Upper lobe of right lung (tissue), 1 donor: ENCODE measurements around the gene PRKCE. TPM values are rescaled to one million over a fixed set of nuclear protein-coding genes. Genes with fewer than 3 reads are reported as not detected.

Experiments
- ATAC-seq: fragments of 200-7000 bp; cut with Tn5 transposase; one replicate; pipeline ENCODE4 v1.9.1; 2020; ENCODE audit warnings: mild to moderate bottlenecking, moderate library complexity
- DNase-seq: peaks from one replicate; pipeline ENCODE4 v3.0.0-alpha.2; 2020
- H3K27ac ChIP-seq: fragments of 200-600 bp; one replicate; pipeline ENCODE4 v1.8.0; 2022
- H3K27me3 ChIP-seq: fragments of 200-600 bp; one replicate; pipeline ENCODE4 v1.8.0; 2022; ENCODE audit warnings: mild to moderate bottlenecking
- H3K36me3 ChIP-seq: fragments of 200-600 bp; one replicate; pipeline ENCODE4 v1.8.0; 2022
- H3K4me1 ChIP-seq: fragments of 200-600 bp; one replicate; pipeline ENCODE4 v1.8.0; 2022
- H3K4me3 ChIP-seq: fragments of 200-600 bp; one replicate; pipeline ENCODE4 v1.8.0; 2022; ENCODE audit warnings: mild to moderate bottlenecking
- H3K9me3 ChIP-seq: fragments of 200-600 bp; one replicate; pipeline ENCODE4 v1.8.0; 2022
- intact Hi-C: fragments of 100-400 bp; cut with DNase I; formaldehyde crosslinking; loops from one replicate; pipeline ENCODE4 v1.11.0; 2022
- total RNA-seq: library from RNA; stranded (reverse); fragmentation: NEBNext Ultra II Directional; extraction: Animal tissue kit (Norgen Biotek cat#: 25700); gene quantifications from one replicate; pipeline ENCODE4 v1.2.1, GENCODE V29; 2021
- TF ChIP-seq, protein P1 (sequence below): fragments of 200-600 bp; IDR thresholded peaks from one replicate; pipeline ENCODE4 v1.8.0; 2022; ENCODE audit warnings: antibody characterized with exemption
- donor health status: DM: no; HTN: yes; CAD: no; lungs with severe emphysema.

PRKCE gene
- total RNA-seq, 1 donor from 2014 or later, result 65.6 TPM

DNA sequence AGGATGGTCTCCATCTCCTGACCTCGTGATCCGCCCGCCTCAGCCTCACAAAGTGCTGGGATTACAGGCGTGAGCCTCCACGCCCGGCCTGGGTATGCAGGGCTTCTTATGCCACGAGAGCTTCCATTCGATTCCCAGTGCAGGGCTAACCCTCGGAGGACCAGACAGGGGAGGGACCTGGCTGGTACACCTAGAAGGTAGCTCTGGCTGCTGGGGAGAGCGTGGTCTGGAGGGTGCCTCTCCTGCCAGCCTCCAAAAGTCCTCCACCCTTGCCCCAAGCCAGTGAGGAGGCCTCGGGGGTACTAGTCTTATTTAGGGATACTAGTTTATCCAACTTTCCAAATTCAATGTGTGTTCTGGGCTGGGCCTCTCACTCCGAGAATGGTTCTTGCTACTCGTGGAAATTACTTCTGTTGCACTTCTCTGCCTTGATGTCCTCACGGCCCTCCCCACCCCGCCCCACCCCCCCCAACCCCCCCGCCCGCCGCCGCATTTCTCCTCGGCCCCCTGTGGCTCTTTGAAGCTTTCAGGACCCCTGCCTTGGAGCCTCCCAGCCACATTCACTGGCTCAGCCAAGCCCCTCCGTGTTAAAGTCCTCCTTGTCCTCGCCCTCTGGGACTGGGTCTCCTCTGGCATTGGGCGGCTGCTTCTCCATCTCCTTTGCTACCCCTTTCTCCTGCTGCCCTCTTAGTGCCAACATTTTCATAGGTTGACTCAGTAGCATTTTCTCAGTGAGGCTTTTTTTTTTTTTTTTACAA, 502.7 kb downstream of the PRKCE start:
- H3K36me3 ChIP-seq, result peaks cover 20% of the 10 kb centered on the region
- ATAC-seq, result no peak
- no peaks in the 10 kb centered on the region for H3K9me3 ChIP-seq
- no peak overlapping the region for H3K27ac ChIP-seq
- H3K4me1 ChIP-seq, result peaks cover 11% of the 10 kb centered on the region
- TF ChIP-seq, protein P1, sequence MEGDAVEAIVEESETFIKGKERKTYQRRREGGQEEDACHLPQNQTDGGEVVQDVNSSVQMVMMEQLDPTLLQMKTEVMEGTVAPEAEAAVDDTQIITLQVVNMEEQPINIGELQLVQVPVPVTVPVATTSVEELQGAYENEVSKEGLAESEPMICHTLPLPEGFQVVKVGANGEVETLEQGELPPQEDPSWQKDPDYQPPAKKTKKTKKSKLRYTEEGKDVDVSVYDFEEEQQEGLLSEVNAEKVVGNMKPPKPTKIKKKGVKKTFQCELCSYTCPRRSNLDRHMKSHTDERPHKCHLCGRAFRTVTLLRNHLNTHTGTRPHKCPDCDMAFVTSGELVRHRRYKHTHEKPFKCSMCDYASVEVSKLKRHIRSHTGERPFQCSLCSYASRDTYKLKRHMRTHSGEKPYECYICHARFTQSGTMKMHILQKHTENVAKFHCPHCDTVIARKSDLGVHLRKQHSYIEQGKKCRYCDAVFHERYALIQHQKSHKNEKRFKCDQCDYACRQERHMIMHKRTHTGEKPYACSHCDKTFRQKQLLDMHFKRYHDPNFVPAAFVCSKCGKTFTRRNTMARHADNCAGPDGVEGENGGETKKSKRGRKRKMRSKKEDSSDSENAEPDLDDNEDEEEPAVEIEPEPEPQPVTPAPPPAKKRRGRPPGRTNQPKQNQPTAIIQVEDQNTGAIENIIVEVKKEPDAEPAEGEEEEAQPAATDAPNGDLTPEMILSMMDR, result no peak
- no peak overlapping the region for H3K4me3 ChIP-seq
- intact Hi-C loops, result no loop called here
- H3K27me3 ChIP-seq, result no peaks in the 10 kb centered on the region
- no peak for DNase-seq

DNA sequence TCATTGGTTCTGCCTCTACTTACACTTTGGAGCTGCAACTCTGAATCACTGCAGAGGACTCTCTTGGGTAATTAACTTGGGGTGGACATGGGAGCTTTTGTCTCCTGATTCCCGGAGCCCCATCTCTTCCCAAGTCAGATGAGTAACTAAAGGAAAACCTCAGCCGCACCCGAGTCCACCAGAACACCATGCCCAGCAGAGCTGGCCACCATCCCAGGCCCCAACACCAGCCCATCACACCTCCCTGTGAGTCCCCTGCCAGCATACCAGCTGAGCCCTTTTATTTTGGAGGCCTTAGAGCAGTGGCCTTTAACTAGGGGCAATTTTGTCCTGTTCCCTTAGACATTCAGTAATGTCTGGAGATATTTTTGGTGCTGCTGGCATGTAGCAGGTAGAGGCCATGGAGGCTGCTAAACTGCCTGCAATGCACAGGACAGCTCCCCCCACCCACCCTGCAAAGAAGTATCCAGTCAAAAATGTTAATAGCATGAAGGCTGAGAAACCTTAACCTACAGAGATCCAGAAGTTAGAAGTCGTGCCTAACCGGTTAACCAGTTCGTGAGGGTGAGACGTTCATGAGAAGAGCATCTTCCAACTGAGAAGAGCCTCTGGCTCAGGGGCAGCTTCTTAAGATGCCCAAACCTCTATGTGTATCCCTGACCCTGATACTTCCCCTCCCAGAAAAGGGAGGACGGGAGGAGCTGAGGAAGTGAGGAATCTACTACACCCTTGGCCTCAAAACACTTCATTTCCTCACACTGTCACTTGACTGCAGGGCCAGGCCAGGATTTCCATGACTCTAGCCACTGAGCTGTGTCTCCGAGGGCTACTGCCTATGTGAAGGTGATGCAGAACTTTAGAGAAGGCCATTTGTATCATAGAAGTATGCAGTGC, 505.8 kb downstream of the PRKCE start:
- H3K36me3 ChIP-seq, result peaks cover 21% of the 10 kb centered on the region
- intact Hi-C loops, result no loop called here
- no peak overlapping the region for H3K4me3 ChIP-seq
- no peak for DNase-seq
- H3K9me3 ChIP-seq, result no peaks in the 10 kb centered on the region
- TF ChIP-seq, protein P1, result no peak
- no peak overlapping the region for H3K27ac ChIP-seq
- ATAC-seq, result peak; percentile 50
- no peaks in the 10 kb centered on the region for H3K27me3 ChIP-seq
- peaks cover 11% of the 10 kb centered on the region for H3K4me1 ChIP-seq

DNA sequence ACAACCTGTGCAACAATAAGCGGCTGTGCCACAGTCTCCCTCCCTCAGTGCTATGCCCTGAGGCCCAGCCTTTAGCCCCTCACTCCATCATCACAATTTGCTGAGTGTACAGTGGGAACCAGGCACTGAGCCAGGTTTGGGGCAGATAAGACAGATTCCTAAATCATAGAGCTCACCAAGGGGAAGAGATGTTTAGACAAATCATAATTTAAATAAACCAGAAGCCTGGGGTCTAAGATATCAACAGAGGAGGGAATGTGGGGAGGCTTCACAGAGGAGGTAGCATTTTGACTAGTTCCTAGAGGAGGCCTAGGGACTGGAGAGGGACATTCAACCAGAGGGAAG, 506.5 kb downstream of the PRKCE start:
- peaks cover 11% of the 10 kb centered on the region for H3K4me1 ChIP-seq
- no peak overlapping the region for H3K27ac ChIP-seq
- no peaks in the 10 kb centered on the region for H3K27me3 ChIP-seq
- TF ChIP-seq, protein P1, result no peak
- ATAC-seq, result no peak
- no peaks in the 10 kb centered on the region for H3K9me3 ChIP-seq
- intact Hi-C loops, result no loop called here
- no peak overlapping the region for H3K4me3 ChIP-seq
- DNase-seq, result no peak
- peaks cover 16% of the 10 kb centered on the region for H3K36me3 ChIP-seq

DNA sequence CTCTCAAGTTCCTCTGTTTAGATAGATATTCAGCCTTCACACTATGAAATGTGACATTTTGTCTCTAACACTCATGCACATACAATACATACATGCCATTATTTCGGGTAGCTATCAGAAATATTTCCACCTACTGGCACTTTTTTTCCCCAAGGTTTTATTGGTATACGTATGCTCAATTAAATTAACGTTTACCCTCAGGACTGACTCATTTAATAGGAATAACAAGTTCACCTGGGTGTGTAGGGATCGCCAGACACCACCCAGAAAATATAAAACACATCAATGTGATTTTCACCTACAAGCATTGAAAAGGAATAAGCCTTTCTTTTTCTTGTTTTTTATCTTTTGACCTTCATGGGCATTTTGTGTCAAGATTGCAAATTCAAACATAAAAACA, 507.2 kb downstream of the PRKCE start:
- DNase-seq (no peak), ATAC-seq (no peak)
- Histone ChIP-seq H3K36me3 (peaks cover 11% of the 10 kb centered on the region), H3K27ac (no peak overlapping the region), H3K27me3 (no peaks in the 10 kb centered on the region), H3K4me3 (no peak overlapping the region), H3K9me3 (no peaks in the 10 kb centered on the region), H3K4me1 (peaks cover 11% of the 10 kb centered on the region)
- intact Hi-C loops, result no loop called here
- TF ChIP-seq, protein P1, result no peak

DNA sequence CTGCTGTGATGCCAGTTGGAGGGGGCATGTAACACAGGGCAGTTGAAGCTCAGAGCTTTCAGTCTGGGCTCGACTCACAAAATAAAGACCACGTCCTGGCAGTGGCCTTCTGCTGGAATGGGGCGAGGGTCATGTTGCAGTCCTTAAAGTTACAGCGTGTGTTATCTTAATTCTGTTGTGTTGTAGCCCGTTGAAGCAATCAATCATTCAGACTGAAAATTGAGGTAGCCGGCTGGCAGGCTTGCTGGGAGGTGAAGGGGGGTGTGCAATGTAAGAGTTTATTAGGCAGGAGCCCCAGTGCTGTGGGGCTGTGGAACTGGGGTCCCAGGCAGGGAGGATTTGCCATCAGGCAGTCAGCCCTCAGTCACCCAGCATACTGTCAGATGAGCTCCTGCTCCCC, 508.9 kb downstream of the PRKCE start:
- no peak overlapping the region for H3K27ac ChIP-seq
- TF ChIP-seq, protein P1, result no peak
- DNase-seq (no peak), ATAC-seq (no peak)
- no peaks in the 10 kb centered on the region for H3K9me3 ChIP-seq
- peaks cover 26% of the 10 kb centered on the region for H3K4me1 ChIP-seq
- peaks cover 11% of the 10 kb centered on the region for H3K36me3 ChIP-seq
- intact Hi-C loops, result no loop called here
- H3K27me3 ChIP-seq, result no peaks in the 10 kb centered on the region
- no peak overlapping the region for H3K4me3 ChIP-seq
